Astrocyte (in vitro differentiated cells and primary cell): ENCODE measurements around the gene SCNN1B. TPM values are rescaled to one million over a fixed set of nuclear protein-coding genes. Genes with fewer than 3 reads are reported as not detected.
"Not testable (repeated sequence)": the region's sequence is repeated elsewhere in the genome, so short reads cannot be mapped to it uniquely, and the experiment has no call there.

Experiments used
- DNase-seq: peaks from one replicate; pipeline ENCODE4 v3.0.0-alpha.2; 2010; ENCODE audit warnings: low read depth
- FAIRE-seq: peaks from 2 replicates; lab custom pipeline; 2011; peaks lifted over from hg19 to GRCh38; lab: Jason Lieb, UNC
- H2AFZ ChIP-seq: 2 replicates; pipeline ENCODE4 v1.6.0; 2012; ENCODE audit warnings: low read depth, low read length, inconsistent platforms
- H3K27ac ChIP-seq: 2 replicates; pipeline ENCODE4 v1.5.1; 2011; ENCODE audit warnings: low read depth, low read length, inconsistent platforms
- H3K27me3 ChIP-seq: 2 replicates; pipeline ENCODE4 v1.6.0; 2011; ENCODE audit warnings: low read length, inconsistent platforms; ENCODE audit not compliant: insufficient read depth
- H3K36me3 ChIP-seq: 2 replicates; pipeline ENCODE4 v1.5.1; 2011; ENCODE audit warnings: low read length, inconsistent platforms; ENCODE audit not compliant: insufficient read depth
- H3K4me1 ChIP-seq: 2 replicates; pipeline ENCODE4 v1.5.1; 2011; ENCODE audit warnings: low read length, inconsistent platforms; ENCODE audit not compliant: insufficient read depth
- H3K4me2 ChIP-seq: 2 replicates; pipeline ENCODE4 v1.6.0; 2012; ENCODE audit warnings: low read length, inconsistent platforms
- H3K4me3 ChIP-seq: 2 replicates; pipeline ENCODE4 v1.5.1; 2011; ENCODE audit warnings: low read depth, mild to moderate bottlenecking, low read length, inconsistent platforms; ENCODE audit not compliant: insufficient read depth
- H3K79me2 ChIP-seq: 2 replicates; pipeline ENCODE4 v1.6.0; 2012; ENCODE audit warnings: mild to moderate bottlenecking, low read length, inconsistent platforms; ENCODE audit not compliant: insufficient read depth
- H3K9ac ChIP-seq: 2 replicates; pipeline ENCODE4 v1.6.0; 2012; ENCODE audit warnings: mild to moderate bottlenecking, low read length, inconsistent platforms
- H3K9me3 ChIP-seq: 2 replicates; pipeline ENCODE4 v1.5.1; 2012; ENCODE audit warnings: low read depth, mild to moderate bottlenecking, low read length, inconsistent platforms; ENCODE audit not compliant: insufficient read depth
- H4K20me1 ChIP-seq: 2 replicates; pipeline ENCODE4 v1.6.0; 2012; ENCODE audit warnings: low read length, inconsistent platforms; ENCODE audit not compliant: insufficient read depth
- H3K27ac Mint-ChIP-seq: one replicate; pipeline ENCODE4 v1.8.0; 2021; ENCODE audit warnings: mild to moderate bottlenecking, mixed read lengths; ENCODE audit not compliant: unreplicated experiment
- H3K27me3 Mint-ChIP-seq: one replicate; pipeline ENCODE4 v1.8.0; 2021; ENCODE audit warnings: low read depth, mixed read lengths; ENCODE audit not compliant: unreplicated experiment
- H3K36me3 Mint-ChIP-seq: one replicate; pipeline ENCODE4 v1.8.0; 2021; ENCODE audit warnings: low read depth, mixed read lengths; ENCODE audit not compliant: unreplicated experiment
- H3K4me1 Mint-ChIP-seq: one replicate; pipeline ENCODE4 v1.8.0; 2021; ENCODE audit warnings: low read depth, mixed read lengths; ENCODE audit not compliant: unreplicated experiment
- H3K4me3 Mint-ChIP-seq: one replicate; pipeline ENCODE4 v1.8.0; 2021; ENCODE audit warnings: mild to moderate bottlenecking, moderate library complexity, mixed read lengths; ENCODE audit not compliant: unreplicated experiment
- H3K9me3 Mint-ChIP-seq: one replicate; pipeline ENCODE4 v1.8.0; 2021; ENCODE audit warnings: mild to moderate bottlenecking, mixed read lengths; ENCODE audit not compliant: unreplicated experiment
- CTCF ChIP-seq: IDR thresholded peaks from 2 replicates; pipeline ENCODE4 v1.5.1; 2011; ENCODE audit warnings: low read depth, mild to moderate bottlenecking, inconsistent platforms, low read length, moderate library complexity; ENCODE audit not compliant: insufficient read depth
- EZH2 ChIP-seq: IDR thresholded peaks from 2 replicates; pipeline ENCODE4 v1.6.1; 2012; ENCODE audit warnings: mild to moderate bottlenecking, low read length, inconsistent platforms; ENCODE audit not compliant: insufficient read depth
- total RNA-seq: library from RNA; stranded (reverse); gene quantifications from 2 replicates; pipeline ENCODE4 v1.2.1, GENCODE V29; 2021

SCNN1B gene
- total RNA-seq, 1 donor from 2014 or later, result not detected

DNA sequence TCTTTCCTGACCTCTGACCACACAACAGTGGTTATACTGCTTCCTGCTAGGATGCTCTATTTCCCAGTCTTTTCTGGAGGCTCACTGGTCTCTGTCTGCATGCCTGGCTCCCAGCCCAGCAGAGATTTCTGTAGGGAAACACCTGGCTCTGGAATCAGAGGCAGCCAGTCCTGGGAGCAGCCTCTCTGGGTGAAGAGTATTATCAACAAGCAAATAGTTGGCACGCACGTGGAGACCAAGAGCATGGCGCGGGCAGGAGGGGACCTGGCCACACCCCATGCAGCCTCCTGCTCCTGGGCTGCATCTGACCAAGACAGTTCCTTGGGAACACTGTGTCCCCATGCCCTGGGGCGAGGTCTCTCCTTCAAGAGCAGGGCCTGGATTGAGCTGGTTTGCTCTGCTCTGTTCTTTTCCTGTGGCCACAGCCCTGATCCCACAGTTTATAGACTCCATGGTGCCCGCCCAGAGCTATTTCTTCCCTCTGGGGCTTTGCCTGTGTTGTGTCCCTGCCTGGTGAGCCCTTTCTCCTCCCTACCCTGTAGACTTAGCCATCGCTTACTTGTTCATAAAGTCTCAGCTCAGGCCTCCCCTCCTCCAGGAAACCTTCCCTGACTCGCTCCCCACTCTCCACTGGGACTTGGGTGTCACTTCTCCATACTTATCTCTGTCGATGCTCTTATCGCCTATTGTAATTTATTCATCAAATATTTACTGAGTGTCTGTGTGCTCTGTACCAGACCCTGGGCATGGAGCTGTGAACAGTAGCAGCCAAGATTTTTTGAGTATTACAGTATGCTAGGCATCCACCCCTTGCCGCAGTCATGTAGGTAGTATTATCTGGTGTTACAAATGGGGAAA lies 60.6 kb downstream of the SCNN1B start:
- H3K4me1 Mint-ChIP-seq, result peaks cover 3% of the 10 kb centered on the region
- DNase-seq, result no peak
- peaks cover 6% of the 10 kb centered on the region for H3K27me3 Mint-ChIP-seq
- no peaks in the 10 kb centered on the region for H3K36me3 Mint-ChIP-seq
- Histone ChIP-seq H3K36me3 (no peaks in the 10 kb centered on the region), H3K27ac (no peak overlapping the region), H3K79me2 (no peaks in the 10 kb centered on the region), H3K9me3 (no peaks in the 10 kb centered on the region), H3K27me3 (no peaks in the 10 kb centered on the region), H3K4me2 (no peak overlapping the region), H3K4me1 (no peaks in the 10 kb centered on the region), H3K9ac (no peak overlapping the region), H3K4me3 (no peak overlapping the region), H4K20me1 (no peaks in the 10 kb centered on the region), H2AFZ (no peak overlapping the region)
- no peak overlapping the region for H3K27ac Mint-ChIP-seq
- H3K4me3 Mint-ChIP-seq, result no peak overlapping the region
- TF ChIP-seq CTCF (no peak), EZH2 (no peak)
- FAIRE-seq, result no peak
- no peaks in the 10 kb centered on the region for H3K9me3 Mint-ChIP-seq

DNA sequence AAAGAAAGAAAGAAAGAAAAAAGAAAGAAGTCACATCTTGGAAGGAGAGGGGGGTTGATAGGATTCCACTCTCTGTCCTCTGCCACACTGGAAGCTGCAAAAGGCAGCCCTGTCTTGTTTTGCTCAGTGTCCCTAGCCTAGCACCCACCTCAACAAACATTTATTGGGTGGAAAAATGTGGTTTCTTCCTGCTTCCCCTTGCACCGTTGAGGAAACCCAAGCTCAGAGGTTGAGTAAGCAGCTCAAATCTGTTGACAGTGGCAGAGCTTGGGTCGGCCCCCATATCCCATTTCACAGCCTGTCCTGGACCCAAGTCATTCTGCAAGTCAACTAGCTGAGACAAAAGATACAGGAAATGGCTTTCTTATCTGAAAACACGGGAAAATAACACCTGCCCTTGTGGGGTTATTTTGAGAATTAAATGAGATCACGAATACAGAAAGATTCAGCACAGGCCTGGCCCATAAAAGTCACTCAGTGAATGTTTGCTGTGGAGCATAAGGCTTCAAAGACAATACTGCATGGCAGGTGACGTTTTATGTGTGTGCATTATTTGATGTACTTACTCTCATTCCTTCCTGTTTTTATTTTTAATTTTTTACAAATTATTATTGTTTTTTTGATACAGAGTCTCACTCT lies 63.6 kb downstream of the SCNN1B start:
- no peaks in the 10 kb centered on the region for H3K9me3 ChIP-seq
- Mint-ChIP-seq H3K27ac (no peak overlapping the region), H3K27me3 (peaks cover 20% of the 10 kb centered on the region), H3K4me1 (peaks cover 4% of the 10 kb centered on the region), H3K9me3 (no peaks in the 10 kb centered on the region), H3K36me3 (no peaks in the 10 kb centered on the region), H3K4me3 (no peak overlapping the region)
- H4K20me1 ChIP-seq, result no peaks in the 10 kb centered on the region
- H3K9ac ChIP-seq, result no peak overlapping the region
- H3K4me2 ChIP-seq, result no peak overlapping the region
- no peaks in the 10 kb centered on the region for H3K36me3 ChIP-seq
- H3K4me1 ChIP-seq, result no peaks in the 10 kb centered on the region
- no peak overlapping the region for H3K27ac ChIP-seq
- no peaks in the 10 kb centered on the region for H3K79me2 ChIP-seq
- no peak overlapping the region for H2AFZ ChIP-seq
- DNase-seq, result no peak
- no peak for TF ChIP-seq CTCF
- no peak for TF ChIP-seq EZH2
- FAIRE-seq, result no peak
- no peaks in the 10 kb centered on the region for H3K27me3 ChIP-seq
- H3K4me3 ChIP-seq, result no peak overlapping the region

GRCh38 chr16:23366341-23366740 lies 64.2 kb downstream of the SCNN1B start:
- H3K4me3 Mint-ChIP-seq, H3K9me3 Mint-ChIP-seq, H3K36me3 ChIP-seq, H3K4me1 ChIP-seq, FAIRE-seq, H3K27ac ChIP-seq, H3K4me1 Mint-ChIP-seq, H3K79me2 ChIP-seq, H3K27me3 ChIP-seq, H2AFZ ChIP-seq, H3K9ac ChIP-seq, H3K4me2 ChIP-seq, H3K27ac Mint-ChIP-seq, H3K36me3 Mint-ChIP-seq, H3K4me3 ChIP-seq, H4K20me1 ChIP-seq, DNase-seq, H3K9me3 ChIP-seq: not testable (repeated sequence)
- peaks cover 22% of the 10 kb centered on the region for H3K27me3 Mint-ChIP-seq
